ENCODE results near the gene MAP2. TPM values are rescaled to one million over a fixed set of nuclear protein-coding genes. Genes with fewer than 3 reads are reported as not detected.

The MAP2 gene
- total RNA-seq, 1 donor: 2.2 TPM

DNA sequence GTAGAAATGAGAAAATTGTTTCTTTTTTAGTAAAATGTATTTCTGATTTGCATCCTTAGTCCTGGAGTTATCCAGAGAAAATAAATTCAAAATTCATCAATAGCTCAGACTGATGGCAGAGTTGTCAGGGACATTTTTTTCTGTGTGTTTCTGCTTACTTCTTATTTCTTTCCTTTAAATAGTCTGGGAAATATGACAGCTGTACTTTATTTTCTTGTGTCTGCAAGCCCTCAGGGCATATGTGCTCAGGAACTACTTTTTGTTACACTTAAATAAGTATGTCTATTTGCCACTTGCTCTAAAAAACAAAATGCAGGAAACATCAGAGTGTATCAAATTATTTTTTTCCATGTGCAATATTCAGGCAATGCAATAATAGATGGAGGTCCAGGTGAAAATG is 221.0 kb downstream of the MAP2 start:
- no peak for DNase-seq (ENCODE audit: insufficient read length, low spot score, missing footprints)
- H3K27ac ChIP-seq (ENCODE audit: low read depth, low read length): no peak overlapping the region
- TF ChIP-seq, protein P1, sequence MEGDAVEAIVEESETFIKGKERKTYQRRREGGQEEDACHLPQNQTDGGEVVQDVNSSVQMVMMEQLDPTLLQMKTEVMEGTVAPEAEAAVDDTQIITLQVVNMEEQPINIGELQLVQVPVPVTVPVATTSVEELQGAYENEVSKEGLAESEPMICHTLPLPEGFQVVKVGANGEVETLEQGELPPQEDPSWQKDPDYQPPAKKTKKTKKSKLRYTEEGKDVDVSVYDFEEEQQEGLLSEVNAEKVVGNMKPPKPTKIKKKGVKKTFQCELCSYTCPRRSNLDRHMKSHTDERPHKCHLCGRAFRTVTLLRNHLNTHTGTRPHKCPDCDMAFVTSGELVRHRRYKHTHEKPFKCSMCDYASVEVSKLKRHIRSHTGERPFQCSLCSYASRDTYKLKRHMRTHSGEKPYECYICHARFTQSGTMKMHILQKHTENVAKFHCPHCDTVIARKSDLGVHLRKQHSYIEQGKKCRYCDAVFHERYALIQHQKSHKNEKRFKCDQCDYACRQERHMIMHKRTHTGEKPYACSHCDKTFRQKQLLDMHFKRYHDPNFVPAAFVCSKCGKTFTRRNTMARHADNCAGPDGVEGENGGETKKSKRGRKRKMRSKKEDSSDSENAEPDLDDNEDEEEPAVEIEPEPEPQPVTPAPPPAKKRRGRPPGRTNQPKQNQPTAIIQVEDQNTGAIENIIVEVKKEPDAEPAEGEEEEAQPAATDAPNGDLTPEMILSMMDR (IDR thresholded peaks at IDR 0.05; ENCODE audit: extremely low read depth, low read depth, low read length): no peak
- no peaks in the 10 kb centered on the region for H3K9me3 ChIP-seq (ENCODE audit: low read depth, low read length)
- no peak overlapping the region for H2AFZ ChIP-seq (ENCODE audit: low read length)
- no peaks in the 10 kb centered on the region for H3K27me3 ChIP-seq (ENCODE audit: insufficient read depth, low read length)
- H3K79me2 ChIP-seq (ENCODE audit: insufficient read depth, low read length): no peaks in the 10 kb centered on the region
- H3K4me3 ChIP-seq (ENCODE audit: insufficient read depth, low read length): no peak overlapping the region
- no peaks in the 10 kb centered on the region for H4K20me1 ChIP-seq (ENCODE audit: insufficient read depth, low read length)
- no peaks in the 10 kb centered on the region for H3K36me3 ChIP-seq (ENCODE audit: insufficient read depth, low read length)
- peaks cover 2% of the 10 kb centered on the region for H3K4me1 ChIP-seq (ENCODE audit: insufficient read depth, low read length)
- no peak overlapping the region for H3K4me2 ChIP-seq (ENCODE audit: insufficient read depth, low read length)

DNA sequence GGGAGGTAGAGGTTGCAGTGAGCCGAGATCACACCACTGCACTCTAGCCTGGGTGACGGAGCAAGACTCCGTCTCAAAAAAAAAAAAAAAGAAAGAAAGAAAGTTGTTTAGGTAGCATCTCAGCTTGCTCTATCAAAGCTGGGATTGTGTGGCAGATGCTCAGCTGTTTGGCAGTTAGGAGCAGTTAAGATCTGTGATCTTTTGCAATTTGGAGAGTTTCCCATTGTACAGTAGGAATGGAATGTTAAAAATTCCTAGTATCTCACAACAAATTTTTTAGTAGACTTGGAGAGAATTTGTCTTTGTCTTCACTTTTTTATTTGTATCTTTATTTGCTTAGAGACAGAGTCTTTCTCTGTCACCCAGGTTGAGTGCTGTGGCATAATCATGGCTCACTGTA is 224.9 kb downstream of the MAP2 start:
- no peak overlapping the region for H2AFZ ChIP-seq (ENCODE audit: low read length)
- H3K4me1 ChIP-seq (ENCODE audit: insufficient read depth, low read length): peaks cover 2% of the 10 kb centered on the region
- no peaks in the 10 kb centered on the region for H3K36me3 ChIP-seq (ENCODE audit: insufficient read depth, low read length)
- no peaks in the 10 kb centered on the region for H3K27me3 ChIP-seq (ENCODE audit: insufficient read depth, low read length)
- no peak overlapping the region for H3K27ac ChIP-seq (ENCODE audit: low read depth, low read length)
- no peaks in the 10 kb centered on the region for H4K20me1 ChIP-seq (ENCODE audit: insufficient read depth, low read length)
- TF ChIP-seq, protein P1 (IDR thresholded peaks at IDR 0.05; ENCODE audit: extremely low read depth, low read depth, low read length): no peak
- H3K4me2 ChIP-seq (ENCODE audit: insufficient read depth, low read length): no peak overlapping the region
- no peak overlapping the region for H3K4me3 ChIP-seq (ENCODE audit: insufficient read depth, low read length)
- DNase-seq (ENCODE audit: insufficient read length, low spot score, missing footprints): no peak
- H3K9me3 ChIP-seq (ENCODE audit: low read depth, low read length): no peaks in the 10 kb centered on the region
- no peaks in the 10 kb centered on the region for H3K79me2 ChIP-seq (ENCODE audit: insufficient read depth, low read length)

DNA sequence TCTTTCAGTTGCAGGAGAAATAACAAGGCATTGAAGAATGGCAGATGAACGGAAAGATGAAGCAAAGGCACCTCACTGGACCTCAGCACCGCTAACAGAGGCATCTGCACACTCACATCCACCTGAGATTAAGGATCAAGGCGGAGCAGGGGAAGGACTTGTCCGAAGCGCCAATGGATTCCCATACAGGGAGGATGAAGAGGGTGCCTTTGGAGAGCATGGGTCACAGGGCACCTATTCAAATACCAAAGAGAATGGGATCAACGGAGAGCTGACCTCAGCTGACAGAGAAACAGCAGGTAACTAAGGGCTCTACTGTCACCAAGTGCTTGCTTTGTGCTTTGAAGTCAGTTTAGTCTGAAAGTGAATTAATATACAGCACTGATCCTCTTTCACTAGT is 229.3 kb downstream of the MAP2 start:
- H3K9me3 ChIP-seq (ENCODE audit: low read depth, low read length): no peaks in the 10 kb centered on the region
- H2AFZ ChIP-seq (ENCODE audit: low read length): no peak overlapping the region
- no peaks in the 10 kb centered on the region for H4K20me1 ChIP-seq (ENCODE audit: insufficient read depth, low read length)
- H3K4me3 ChIP-seq (ENCODE audit: insufficient read depth, low read length): no peak overlapping the region
- H3K4me1 ChIP-seq (ENCODE audit: insufficient read depth, low read length): peaks cover 2% of the 10 kb centered on the region
- no peak for DNase-seq (ENCODE audit: insufficient read length, low spot score, missing footprints)
- TF ChIP-seq, protein P1 (IDR thresholded peaks at IDR 0.05; ENCODE audit: extremely low read depth, low read depth, low read length): no peak
- no peaks in the 10 kb centered on the region for H3K79me2 ChIP-seq (ENCODE audit: insufficient read depth, low read length)
- H3K4me2 ChIP-seq (ENCODE audit: insufficient read depth, low read length): no peak overlapping the region
- H3K36me3 ChIP-seq (ENCODE audit: insufficient read depth, low read length): no peaks in the 10 kb centered on the region
- H3K27ac ChIP-seq (ENCODE audit: low read depth, low read length): no peak overlapping the region
- no peaks in the 10 kb centered on the region for H3K27me3 ChIP-seq (ENCODE audit: insufficient read depth, low read length)

DNA sequence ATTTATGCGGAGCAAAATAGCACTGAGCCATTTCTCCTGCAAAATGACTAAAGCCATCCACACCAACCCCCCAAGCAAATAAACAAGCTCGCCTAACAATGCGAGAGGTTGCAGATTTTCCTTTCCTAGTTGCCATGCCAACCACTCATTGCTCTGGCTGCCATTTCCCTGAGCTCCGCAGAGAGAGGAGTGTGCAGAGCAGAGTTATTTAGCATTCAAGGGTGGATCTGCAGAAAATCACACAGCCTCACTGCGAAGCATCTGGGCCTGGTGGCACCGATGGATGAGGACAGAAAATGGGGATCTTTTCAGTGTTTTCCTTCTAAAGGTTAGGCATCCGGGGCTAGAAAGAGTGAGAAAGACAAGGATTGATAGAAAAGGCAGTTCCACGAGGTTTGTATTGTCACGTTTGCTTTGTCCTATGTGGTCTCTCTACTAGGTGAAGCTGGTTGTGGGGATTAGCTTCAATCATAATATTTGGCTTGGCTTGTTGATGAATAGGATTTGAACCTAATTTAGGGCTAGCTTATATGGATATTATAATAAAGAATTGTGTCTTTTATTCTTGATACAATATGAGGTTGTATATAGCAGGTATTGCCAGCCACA is 237.5 kb downstream of the MAP2 start:
- Histone ChIP-seq H3K9me3 (ENCODE audit: low read depth, low read length) (no peaks in the 10 kb centered on the region), H3K27ac (ENCODE audit: low read depth, low read length) (no peak overlapping the region), H4K20me1 (ENCODE audit: insufficient read depth, low read length) (no peaks in the 10 kb centered on the region), H3K79me2 (ENCODE audit: insufficient read depth, low read length) (no peaks in the 10 kb centered on the region), H3K4me3 (ENCODE audit: insufficient read depth, low read length) (no peak overlapping the region), H3K36me3 (ENCODE audit: insufficient read depth, low read length) (no peaks in the 10 kb centered on the region), H3K4me2 (ENCODE audit: insufficient read depth, low read length) (no peak overlapping the region), H2AFZ (ENCODE audit: low read length) (no peak overlapping the region), H3K4me1 (ENCODE audit: insufficient read depth, low read length) (no peaks in the 10 kb centered on the region), H3K27me3 (ENCODE audit: insufficient read depth, low read length) (no peaks in the 10 kb centered on the region)
- DNase-seq (ENCODE audit: insufficient read length, low spot score, missing footprints): no peak
- TF ChIP-seq, protein P1 (IDR thresholded peaks at IDR 0.05; ENCODE audit: extremely low read depth, low read depth, low read length): no peak
